LHCN-M2 (cell line): Measurements from ENCODE around the gene NOP14. TPM values are rescaled to one million over a fixed set of nuclear protein-coding genes. Genes with fewer than 3 reads are reported as not detected.
"Not testable (repeated sequence)": the region's sequence is repeated elsewhere in the genome, so short reads cannot be mapped to it uniquely, and the experiment has no call there.

Experiments used
- DNase-seq: peaks from one replicate; pipeline ENCODE4 v3.0.0-alpha.2; 2012; ENCODE audit warnings: low read depth
- total RNA-seq: library from RNA; depleted of rRNA; stranded (reverse); fragments of >200 nt; gene quantifications from 2 replicates; pipeline ENCODE4 v1.2.3, GENCODE V29; 2014

The NOP14 gene
- total RNA-seq, 1 experiment from 2014 or later = 33.1 TPM

- no peak for DNase-seq
Observed at GRCh38 chr4:2961811-2962441, 1.3 kb downstream of the NOP14 start.

- DNase-seq = no peak
Observed at GRCh38 chr4:2961421-2961810, 1.8 kb downstream of the NOP14 start.

DNA sequence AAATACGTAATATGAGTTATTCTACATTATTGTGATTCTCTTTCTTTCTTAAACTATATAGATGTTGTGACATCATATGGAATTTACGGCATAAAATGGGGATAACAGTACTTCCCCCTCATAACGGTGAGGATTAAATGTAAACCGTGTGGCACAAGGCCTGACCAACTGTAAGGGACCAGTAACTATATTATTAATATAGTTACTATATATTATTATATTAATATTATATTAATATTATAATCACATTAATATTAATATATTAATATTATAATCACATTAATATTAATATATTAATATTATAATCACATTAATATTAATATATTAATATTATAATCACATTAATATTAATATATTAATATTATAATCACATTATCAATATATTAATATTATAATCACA lies 2.8 kb downstream of the NOP14 start:
- not testable (repeated sequence) for DNase-seq

- peak; percentile 86 for DNase-seq
Observed at GRCh38 chr4:2958446-2958845, 4.8 kb downstream of the NOP14 start.

DNA sequence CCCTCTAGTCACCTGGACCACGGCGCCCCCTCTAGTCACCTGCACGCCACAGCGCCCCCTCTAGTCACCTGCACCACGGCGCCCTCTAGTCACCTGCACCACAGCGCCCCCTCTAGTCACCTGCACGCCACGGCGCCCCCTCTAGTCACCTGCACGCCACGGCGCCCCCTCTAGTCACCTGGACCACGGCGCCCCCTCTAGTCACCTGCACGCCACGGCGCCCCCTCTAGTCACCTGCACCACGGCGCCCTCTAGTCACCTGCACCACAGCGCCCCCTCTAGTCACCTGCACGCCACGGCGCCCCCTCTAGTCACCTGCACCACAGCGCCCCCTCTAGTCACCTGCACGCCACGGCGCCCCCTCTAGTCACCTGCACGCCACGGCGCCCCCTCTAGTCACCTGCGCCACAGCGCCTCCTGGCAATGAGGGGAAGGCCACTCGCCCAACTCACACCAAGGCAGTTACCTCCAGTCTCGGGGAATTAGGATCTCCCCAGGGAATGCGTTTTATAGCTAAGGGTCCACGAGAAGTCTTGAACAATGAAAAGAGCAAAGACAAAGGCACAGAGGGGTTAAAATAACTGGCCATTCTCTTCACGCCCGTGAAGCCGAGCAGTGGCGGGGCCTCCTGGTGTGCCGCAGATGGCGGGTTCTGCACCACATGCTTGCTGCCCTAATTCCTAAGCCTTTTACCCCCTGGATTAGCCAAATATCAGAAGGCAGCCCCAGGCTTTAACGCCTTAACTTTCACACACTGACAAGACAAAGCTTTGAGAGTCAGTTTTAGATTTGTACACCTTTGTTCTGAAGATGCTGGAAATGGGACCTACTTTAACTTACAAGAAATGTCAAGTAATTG lies 7.8 kb downstream of the NOP14 start:
- DNase-seq = not testable (repeated sequence)

DNA sequence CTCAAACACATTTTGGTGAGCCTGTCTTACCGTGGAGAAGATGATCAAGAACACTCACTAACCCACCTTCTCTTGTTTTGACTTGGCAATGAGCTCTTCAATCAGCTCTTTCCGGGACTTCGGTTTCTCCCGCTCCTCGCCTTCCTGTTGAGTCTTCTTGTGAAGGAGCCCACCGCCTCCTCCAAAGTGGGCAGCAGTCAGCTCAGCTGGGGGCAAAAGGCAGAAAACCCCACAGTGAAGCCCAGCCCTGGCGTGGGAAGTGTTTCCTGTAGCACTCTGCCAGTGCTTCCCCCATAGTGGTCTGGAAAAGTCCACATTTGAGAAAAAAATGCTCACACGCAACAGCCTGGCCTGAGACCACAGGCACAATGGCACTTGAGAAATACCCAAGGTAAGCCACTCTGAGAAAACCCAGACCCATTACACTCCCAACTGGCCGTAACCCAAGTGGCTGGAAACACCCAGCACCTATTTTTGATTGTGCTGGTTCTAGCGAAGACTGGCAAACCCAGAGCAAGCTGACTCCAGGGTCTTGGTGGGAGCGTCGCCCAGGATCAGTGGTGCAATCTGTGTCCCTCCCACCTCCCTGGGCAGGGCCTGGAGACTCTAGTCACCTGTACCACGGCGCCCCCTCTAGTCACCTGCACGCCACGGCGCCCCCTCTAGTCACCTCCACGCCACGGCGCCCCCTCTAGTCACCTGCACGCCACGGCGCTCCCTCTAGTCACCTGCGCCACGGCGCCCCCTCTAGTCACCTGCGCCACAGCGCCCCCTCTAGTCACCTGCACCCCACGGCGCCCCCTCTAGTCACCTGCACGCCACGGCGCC lies 8.6 kb downstream of the NOP14 start:
- DNase-seq = no peak

GRCh38 chr4:2953496-2953895 lies 9.7 kb downstream of the NOP14 start:
- no peak for DNase-seq

DNA sequence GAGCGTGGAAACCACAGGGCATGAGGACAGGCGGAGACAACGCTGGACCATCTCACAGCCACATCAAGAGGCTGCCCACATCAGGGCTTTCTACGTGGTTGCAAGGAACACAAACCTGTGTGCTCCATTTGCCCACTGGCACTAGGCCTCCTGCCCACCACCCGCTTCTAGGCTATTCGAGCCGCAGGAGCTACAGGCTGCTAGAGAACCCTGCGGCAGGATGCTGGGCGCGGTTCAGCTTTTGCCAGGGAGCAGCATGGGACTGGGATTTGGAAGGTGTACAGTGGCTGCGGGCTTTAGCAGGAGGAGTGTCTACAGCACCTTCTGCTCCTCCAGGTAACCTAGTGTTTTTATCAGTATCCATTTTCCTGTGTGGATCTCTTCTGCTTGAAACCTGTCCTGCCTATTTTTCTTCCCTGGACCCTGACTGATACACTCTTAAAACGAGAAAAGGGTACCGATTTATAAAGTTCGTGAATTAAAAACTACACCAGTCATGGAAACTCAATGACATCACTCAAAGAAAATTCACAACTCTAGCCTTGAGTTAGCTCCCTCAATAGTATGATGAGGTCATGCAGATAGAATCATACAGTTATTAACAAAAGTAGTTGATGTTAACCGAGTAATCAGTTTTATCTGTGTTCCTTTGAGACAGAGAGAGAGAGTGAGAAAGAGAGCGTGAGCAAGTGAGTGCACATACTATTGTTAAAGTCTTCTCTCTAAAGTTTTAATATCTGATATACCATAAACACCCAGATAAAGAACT lies 12.8 kb downstream of the NOP14 start:
- no peak for DNase-seq

- DNase-seq = no peak
Observed at GRCh38 chr4:2949782-2950125, 13.5 kb downstream of the NOP14 start.

DNA sequence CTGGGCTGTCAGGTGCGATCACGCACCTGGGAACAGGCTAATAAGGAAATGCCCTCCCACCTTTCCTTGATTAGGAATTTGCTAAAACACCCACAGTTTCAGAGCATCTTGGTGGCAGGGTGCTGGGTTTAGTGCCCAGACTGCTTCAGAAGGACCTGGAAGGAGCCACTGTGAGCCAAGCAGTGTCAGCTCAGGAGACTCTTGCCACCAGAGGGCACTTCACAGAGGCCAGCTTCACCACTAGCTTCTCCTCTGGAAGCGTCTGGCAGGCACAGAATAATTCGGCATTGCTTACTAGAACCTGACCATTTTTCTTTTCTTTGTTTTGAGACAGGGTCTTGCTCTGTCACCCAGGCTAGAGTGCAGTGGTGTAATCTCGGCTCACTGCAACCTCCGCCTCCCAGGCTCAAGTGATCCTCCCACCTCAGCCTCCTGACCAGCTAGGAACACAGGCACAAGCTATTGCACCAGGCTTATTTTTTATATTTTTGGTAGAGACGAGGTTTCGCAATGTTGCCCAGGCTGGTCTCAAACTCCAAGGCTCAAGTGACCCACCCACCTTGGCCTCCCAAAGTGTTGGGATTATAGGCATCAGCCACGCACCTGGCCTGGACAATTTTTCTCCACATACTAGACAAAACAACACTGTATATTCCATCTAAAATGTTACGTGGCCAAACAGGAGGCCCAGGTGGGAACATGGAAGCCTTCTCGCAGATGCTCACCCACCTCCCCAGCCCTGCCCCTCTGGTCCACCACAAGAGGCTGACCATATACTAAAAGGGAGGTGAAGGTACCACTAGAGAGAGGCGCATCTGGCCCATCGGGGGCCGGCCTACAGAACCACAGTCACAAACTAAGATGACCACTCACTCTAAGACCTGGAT lies 14.1 kb downstream of the NOP14 start:
- DNase-seq = no peak

- no peak for DNase-seq
Observed at GRCh38 chr4:2947926-2948325, 15.3 kb downstream of the NOP14 start.

GRCh38 chr4:2946812-2947600 lies 16.2 kb downstream of the NOP14 start:
- DNase-seq = no peak

- not testable (repeated sequence) for DNase-seq
Observed at GRCh38 chr4:2945619-2946604, 17.3 kb downstream of the NOP14 start.

GRCh38 chr4:2944586-2945526 lies 18.4 kb downstream of the NOP14 start:
- DNase-seq = no peak

GRCh38 chr4:2944091-2944482 lies 19.1 kb downstream of the NOP14 start:
- no peak for DNase-seq

GRCh38 chr4:2943364-2944090 lies 19.7 kb downstream of the NOP14 start:
- no peak for DNase-seq
